GM12878 (cell line): ENCODE data around the gene TEAD4. TPM values are rescaled to one million over a fixed set of nuclear protein-coding genes. Genes with fewer than 3 reads are reported as not detected.

Experiments
- ATAC-seq: fragments of 200-7000 bp; cut with Tn5 transposase; 3 replicates; pipeline ENCODE4 v1.9.1; 2020; ENCODE audit warnings: mild to moderate bottlenecking, moderate library complexity
- BruUV-seq: library from RNA; stranded (reverse); fragments of 400-500 nt; replicated peaks from 2 replicates; lab custom pipeline; 2021; lab: Mats Ljungman, UMichigan
- CTCF ChIA-PET: fragments of 300-600 bp; sonication (Branson Sonifier 250); formaldehyde crosslinking; extraction: SDS; loops from one replicate; lab custom pipeline; 2021; ENCODE audit warnings: inconsistent platforms; lab: Yijun Ruan, JAX
- POLR2A ChIA-PET: fragments of 350-600 bp; formaldehyde crosslinking; extraction: SDS; loops from one replicate; lab custom pipeline; 2021; ENCODE audit warnings: inconsistent platforms; lab: Charles Lee
- RAD21 ChIA-PET: fragments of 300-600 bp; sonication (Branson Sonifier 250); formaldehyde crosslinking; loops from one replicate; lab custom pipeline; 2023; ENCODE audit warnings: antibody characterized with exemption; ENCODE audit not compliant: unreplicated experiment; lab: Charles Lee
- SMC1A ChIA-PET: fragments of 300-600 bp; sonication (Branson Sonifier 250); formaldehyde crosslinking; loops from one replicate; lab custom pipeline; 2023; ENCODE audit not compliant: unreplicated experiment, uncharacterized antibody; lab: Charles Lee
- DNase-seq: peaks from one replicate; pipeline ENCODE4 v3.0.0-alpha.2; 2011; ENCODE audit warnings: low read depth, low spot score
- FAIRE-seq: peaks from 3 replicates; lab custom pipeline; 2011; peaks lifted over from hg19 to GRCh38; lab: Jason Lieb, UNC
- H2AFZ ChIP-seq: 2 replicates; pipeline ENCODE4 v1.6.0; 2011; ENCODE audit warnings: low read depth, low read length, control low read depth; ENCODE audit not compliant: control insufficient read depth
- H3K27ac ChIP-seq: 2 replicates; pipeline ENCODE4 v1.5.1; 2011; ENCODE audit warnings: control low read depth; ENCODE audit not compliant: control insufficient read depth, insufficient read depth
- H3K27me3 ChIP-seq, 2 experiments: replicated peaks in 1 of 2; 2 replicates each; pipeline versions ENCODE4 v1.6.0 to v1.6.1; 2011; ENCODE audit warnings: low read length in 1 of 2; ENCODE audit not compliant: control insufficient read depth in 2 of 2, insufficient read depth in 2 of 2
- H3K36me3 ChIP-seq, 2 experiments: 2 replicates each; pipeline ENCODE4 v1.5.1; 2011; ENCODE audit warnings: low read length in 1 of 2; ENCODE audit not compliant: control insufficient read depth in 2 of 2, insufficient read depth in 2 of 2
- H3K4me1 ChIP-seq: 2 replicates; pipeline ENCODE4 v1.6.1; 2011; ENCODE audit warnings: mild to moderate bottlenecking, low read length, moderate library complexity, mixed read lengths; ENCODE audit not compliant: control insufficient read depth, insufficient read depth
- H3K4me2 ChIP-seq: 2 replicates; pipeline ENCODE4 v1.6.0; 2011; ENCODE audit warnings: control low read depth; ENCODE audit not compliant: control insufficient read depth, insufficient read depth
- H3K4me3 ChIP-seq: fragments of 200-600 bp; sonication (generic); 2 replicates; pipeline ENCODE4 v1.5.1; 2016
- H3K79me2 ChIP-seq: 2 replicates; pipeline ENCODE4 v1.6.0; 2011; ENCODE audit warnings: low read length; ENCODE audit not compliant: control insufficient read depth, insufficient read depth
- H3K9ac ChIP-seq: 2 replicates; pipeline ENCODE4 v1.8.0; 2011; ENCODE audit warnings: low read length, control low read depth, mixed read lengths; ENCODE audit not compliant: control insufficient read depth, insufficient read depth
- H3K9me3 ChIP-seq: replicated peaks from 3 replicates; pipeline ENCODE4 v1.5.1; 2011; ENCODE audit warnings: mild to moderate bottlenecking, low read length; ENCODE audit not compliant: control insufficient read depth, insufficient read depth
- H4K20me1 ChIP-seq: 2 replicates; pipeline ENCODE4 v1.6.0; 2011; ENCODE audit not compliant: control insufficient read depth, insufficient read depth
- BCL11A ChIP-seq: IDR thresholded peaks from 2 replicates; pipeline ENCODE4 v1.6.1; 2011; ENCODE audit warnings: low read depth, low read length
- CHD4 ChIP-seq: fragments of 200-600 bp; sonication (generic); IDR thresholded peaks from 2 replicates; pipeline ENCODE4 v1.6.1; 2016; ENCODE audit warnings: mild to moderate bottlenecking
- CREB1 ChIP-seq: IDR thresholded peaks from 2 replicates; pipeline ENCODE4 v1.6.1; 2012; ENCODE audit warnings: low read depth, mild to moderate bottlenecking, inconsistent platforms
- EZH2 ChIP-seq: IDR thresholded peaks from 2 replicates; pipeline ENCODE4 v1.6.1; 2012; ENCODE audit warnings: low read depth, mild to moderate bottlenecking, control low read depth, inconsistent platforms, low read length, borderline replicate concordance; ENCODE audit not compliant: control insufficient read depth
- IRF5 ChIP-seq: fragments of 450-650 bp; IDR thresholded peaks from 2 replicates; pipeline ENCODE4 v1.6.1; 2017; ENCODE audit warnings: borderline replicate concordance
- LARP7 ChIP-seq: fragments of 450-650 bp; IDR thresholded peaks from 2 replicates; pipeline ENCODE4 v1.6.1; 2017; ENCODE audit warnings: mild to moderate bottlenecking
- MYC ChIP-seq: IDR thresholded peaks from 2 replicates; pipeline ENCODE4 v1.6.1; 2011; ENCODE audit warnings: mild to moderate bottlenecking, low read length, moderate library complexity, inconsistent platforms; ENCODE audit not compliant: insufficient read depth, insufficient replicate concordance, insufficient read length, severe bottlenecking
- POLR2A ChIP-seq: IDR thresholded peaks from 2 replicates; pipeline ENCODE4 v1.6.1; 2011; ENCODE audit warnings: low read depth, mild to moderate bottlenecking, low read length
- SMC3 ChIP-seq: IDR thresholded peaks from 2 replicates; pipeline ENCODE4 v1.6.1; 2011; ENCODE audit warnings: low read length, improper control_type of control experiment, borderline replicate concordance
- ZNF217 ChIP-seq: fragments of 450-650 bp; IDR thresholded peaks from 2 replicates; pipeline ENCODE4 v1.6.1; 2017; ENCODE audit warnings: antibody characterized with exemption, mild to moderate bottlenecking
- WGBS: methylation state at CpG from one replicate; pipeline ENCODE4 v1.1.6; 2016; ENCODE audit warnings: low lambda C conversion rate; ENCODE audit not compliant: insufficient replicate concordance, insufficient coverage; ENCODE audit errors: missing lambda C conversion rate; 5-methylcytosine and 5-hydroxymethylcytosine counted together
- in situ Hi-C: fragments of 300-500 bp; cut with MboI; formaldehyde crosslinking; loops from 9 replicates; pipeline ENCODE4 v1.14.3; 2018; ENCODE audit warnings: mixed read lengths
- intact Hi-C: fragments of 100-400 bp; cut with micrococcal nuclease; formaldehyde crosslinking; loops from one replicate; pipeline ENCODE4 v1.14.2; 2022; ENCODE audit not compliant: unreplicated experiment
- polyA plus RNA-seq, 11 experiments: library from polyadenylated mRNA; depleted of rRNA in 4 of 11; unstranded in 6 of 11; stranded (reverse) in 5 of 11; fragments of >200 nt; fragmentation: Nextera tagmentation in 4 of 11; fragmentation: Illumina TruSeq in 1 of 11; extraction: Ambion mirVana in 4 of 11; extraction: Trizol in 1 of 11; gene quantifications; 1 replicate in 1 of 11; 2 replicates in 10 of 11; pipeline versions ENCODE4 v1.2.1 to v1.2.3, GENCODE V29; 2011 to 2016; ENCODE audit warnings: inconsistent platforms in 2 of 11, missing spikeins in 2 of 11, low read depth in 1 of 11
- total RNA-seq, 4 experiments: library from RNA; depleted of rRNA in 3 of 4; stranded (reverse); fragments of >200 nt in 3 of 4; fragmentation: Illumina TruSeq in 1 of 4; extraction: Trizol in 1 of 4; gene quantifications; 2 replicates each; pipeline versions ENCODE4 v1.2.1 to v1.2.3, GENCODE V29; 2013 to 2021
- TF ChIP-seq, protein P1 (sequence below): fragments of 450-650 bp; IDR thresholded peaks from 2 replicates; pipeline ENCODE4 v1.6.1; 2016; ENCODE audit warnings: mild to moderate bottlenecking, moderate library complexity, borderline replicate concordance
- TF ChIP-seq, protein P2 (sequence below): IDR thresholded peaks from 2 replicates; pipeline ENCODE4 v1.6.1; 2012; ENCODE audit warnings: mild to moderate bottlenecking, low read depth, low read length

The TEAD4 gene
- total and polyA plus RNA-seq, 10 of the 15 experiments (the other 5 are each of a cell fraction or from before 2014, with no cell fraction given), result 0.04 to 0.68 (median 0.31) TPM; not detected in 4

DNA sequence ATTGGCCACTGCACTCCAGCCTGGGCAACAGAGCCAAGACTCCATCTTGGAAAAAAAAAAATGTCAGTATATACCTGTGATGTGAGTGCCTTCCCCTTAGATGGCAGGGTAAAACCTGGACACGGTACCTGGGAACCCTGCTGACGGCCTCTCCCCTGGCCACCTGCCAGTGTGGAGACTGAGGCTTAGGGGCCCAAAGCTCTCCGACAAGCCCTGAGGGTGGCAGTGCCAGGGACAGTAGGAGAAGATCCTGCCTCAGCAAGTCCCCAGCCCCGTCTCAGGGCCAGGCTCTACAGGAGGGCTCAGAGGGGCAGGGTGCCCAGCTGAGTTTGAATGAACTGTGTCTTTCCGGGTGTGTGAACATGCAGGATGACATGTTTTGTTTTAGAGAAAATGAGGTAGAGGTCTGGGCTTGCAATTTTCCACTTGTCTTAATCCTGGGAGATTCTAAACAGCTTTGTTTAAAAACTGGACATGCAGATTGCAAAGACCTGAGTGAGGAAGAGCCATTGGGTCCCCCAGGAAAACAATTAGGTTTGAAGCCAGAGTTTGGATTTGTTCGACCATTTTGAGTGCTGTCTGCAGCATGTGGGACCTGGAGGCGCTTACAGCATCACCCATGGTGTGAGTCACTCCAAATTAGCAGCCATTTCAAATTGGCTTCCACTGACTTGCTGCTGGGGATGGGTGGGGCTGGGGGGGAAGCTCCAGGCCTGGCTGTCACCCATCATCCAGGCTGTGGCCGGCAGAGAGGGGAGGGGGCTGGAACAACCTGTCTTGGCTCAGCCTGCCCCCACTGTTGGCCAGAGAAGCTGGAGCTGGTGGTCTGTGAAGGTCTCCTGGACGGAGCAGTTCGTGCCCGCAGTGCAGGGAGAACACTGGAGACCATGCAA is 128.8 kb downstream of the TEAD4 start (continued):
- TF ChIP-seq, protein P1, sequence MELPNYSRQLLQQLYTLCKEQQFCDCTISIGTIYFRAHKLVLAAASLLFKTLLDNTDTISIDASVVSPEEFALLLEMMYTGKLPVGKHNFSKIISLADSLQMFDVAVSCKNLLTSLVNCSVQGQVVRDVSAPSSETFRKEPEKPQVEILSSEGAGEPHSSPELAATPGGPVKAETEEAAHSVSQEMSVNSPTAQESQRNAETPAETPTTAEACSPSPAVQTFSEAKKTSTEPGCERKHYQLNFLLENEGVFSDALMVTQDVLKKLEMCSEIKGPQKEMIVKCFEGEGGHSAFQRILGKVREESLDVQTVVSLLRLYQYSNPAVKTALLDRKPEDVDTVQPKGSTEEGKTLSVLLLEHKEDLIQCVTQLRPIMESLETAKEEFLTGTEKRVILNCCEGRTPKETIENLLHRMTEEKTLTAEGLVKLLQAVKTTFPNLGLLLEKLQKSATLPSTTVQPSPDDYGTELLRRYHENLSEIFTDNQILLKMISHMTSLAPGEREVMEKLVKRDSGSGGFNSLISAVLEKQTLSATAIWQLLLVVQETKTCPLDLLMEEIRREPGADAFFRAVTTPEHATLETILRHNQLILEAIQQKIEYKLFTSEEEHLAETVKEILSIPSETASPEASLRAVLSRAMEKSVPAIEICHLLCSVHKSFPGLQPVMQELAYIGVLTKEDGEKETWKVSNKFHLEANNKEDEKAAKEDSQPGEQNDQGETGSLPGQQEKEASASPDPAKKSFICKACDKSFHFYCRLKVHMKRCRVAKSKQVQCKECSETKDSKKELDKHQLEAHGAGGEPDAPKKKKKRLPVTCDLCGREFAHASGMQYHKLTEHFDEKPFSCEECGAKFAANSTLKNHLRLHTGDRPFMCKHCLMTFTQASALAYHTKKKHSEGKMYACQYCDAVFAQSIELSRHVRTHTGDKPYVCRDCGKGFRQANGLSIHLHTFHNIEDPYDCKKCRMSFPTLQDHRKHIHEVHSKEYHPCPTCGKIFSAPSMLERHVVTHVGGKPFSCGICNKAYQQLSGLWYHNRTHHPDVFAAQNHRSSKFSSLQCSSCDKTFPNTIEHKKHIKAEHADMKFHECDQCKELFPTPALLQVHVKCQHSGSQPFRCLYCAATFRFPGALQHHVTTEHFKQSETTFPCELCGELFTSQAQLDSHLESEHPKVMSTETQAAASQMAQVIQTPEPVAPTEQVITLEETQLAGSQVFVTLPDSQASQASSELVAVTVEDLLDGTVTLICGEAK, result no peak
- no peak for TF ChIP-seq LARP7

DNA sequence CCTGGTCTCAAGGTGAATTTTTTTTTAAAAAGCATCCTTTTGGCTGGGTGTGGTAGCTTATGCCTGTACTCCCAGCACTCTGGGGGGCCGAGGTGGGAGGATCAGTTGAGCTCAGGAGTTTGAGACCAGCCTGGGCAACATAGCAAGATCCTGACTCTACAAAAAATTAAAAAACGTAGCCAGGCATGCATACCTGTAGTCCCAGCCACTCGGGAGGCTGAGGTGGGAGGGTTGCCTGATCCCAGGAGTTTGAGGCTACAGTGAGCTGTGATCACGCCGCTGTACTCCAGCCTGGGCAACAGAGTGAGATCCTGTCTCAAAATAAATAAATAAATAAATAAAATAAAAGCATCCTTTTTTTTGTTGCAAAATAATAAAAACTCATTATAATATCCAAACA is 130.4 kb downstream of the TEAD4 start:
- ChIA-PET POLR2A (no interaction called here), SMC1A (no interaction called here), RAD21 (no interaction called here), CTCF (no interaction called here)
- no peak overlapping the region for H3K4me3 ChIP-seq
- no peaks in the 10 kb centered on the region for H3K79me2 ChIP-seq
- no peaks in the 10 kb centered on the region for H4K20me1 ChIP-seq
- WGBS, result 26% methylated on average over 5 of the region's 5 CpGs
- ATAC-seq (no peak), FAIRE-seq (no peak), DNase-seq (no peak)
- no peak overlapping the region for H3K27ac ChIP-seq
- no TSS peak for BruUV-seq
- intact Hi-C loops, result no loop called here
- peaks cover 0 to 2% of the 10 kb centered on the region in 2 experiments; a peak in 1 of 4 replicates for H3K27me3 ChIP-seq
- H3K4me1 ChIP-seq, result no peaks in the 10 kb centered on the region
- no peaks in the 10 kb centered on the region for H3K36me3 ChIP-seq
- no peak overlapping the region for H2AFZ ChIP-seq
- no peak overlapping the region for H3K9ac ChIP-seq
- in situ Hi-C loops, result no loop called here
- no peak overlapping the region for H3K4me2 ChIP-seq
- H3K9me3 ChIP-seq, result no peaks in the 10 kb centered on the region
- TF ChIP-seq IRF5, result no peak
- TF ChIP-seq MYC, result no peak
- no peak for TF ChIP-seq BCL11A
- no peak for TF ChIP-seq POLR2A
- TF ChIP-seq ZNF217, result no peak
- TF ChIP-seq CREB1, result no peak
- TF ChIP-seq SMC3, result no peak
- TF ChIP-seq, protein P2, sequence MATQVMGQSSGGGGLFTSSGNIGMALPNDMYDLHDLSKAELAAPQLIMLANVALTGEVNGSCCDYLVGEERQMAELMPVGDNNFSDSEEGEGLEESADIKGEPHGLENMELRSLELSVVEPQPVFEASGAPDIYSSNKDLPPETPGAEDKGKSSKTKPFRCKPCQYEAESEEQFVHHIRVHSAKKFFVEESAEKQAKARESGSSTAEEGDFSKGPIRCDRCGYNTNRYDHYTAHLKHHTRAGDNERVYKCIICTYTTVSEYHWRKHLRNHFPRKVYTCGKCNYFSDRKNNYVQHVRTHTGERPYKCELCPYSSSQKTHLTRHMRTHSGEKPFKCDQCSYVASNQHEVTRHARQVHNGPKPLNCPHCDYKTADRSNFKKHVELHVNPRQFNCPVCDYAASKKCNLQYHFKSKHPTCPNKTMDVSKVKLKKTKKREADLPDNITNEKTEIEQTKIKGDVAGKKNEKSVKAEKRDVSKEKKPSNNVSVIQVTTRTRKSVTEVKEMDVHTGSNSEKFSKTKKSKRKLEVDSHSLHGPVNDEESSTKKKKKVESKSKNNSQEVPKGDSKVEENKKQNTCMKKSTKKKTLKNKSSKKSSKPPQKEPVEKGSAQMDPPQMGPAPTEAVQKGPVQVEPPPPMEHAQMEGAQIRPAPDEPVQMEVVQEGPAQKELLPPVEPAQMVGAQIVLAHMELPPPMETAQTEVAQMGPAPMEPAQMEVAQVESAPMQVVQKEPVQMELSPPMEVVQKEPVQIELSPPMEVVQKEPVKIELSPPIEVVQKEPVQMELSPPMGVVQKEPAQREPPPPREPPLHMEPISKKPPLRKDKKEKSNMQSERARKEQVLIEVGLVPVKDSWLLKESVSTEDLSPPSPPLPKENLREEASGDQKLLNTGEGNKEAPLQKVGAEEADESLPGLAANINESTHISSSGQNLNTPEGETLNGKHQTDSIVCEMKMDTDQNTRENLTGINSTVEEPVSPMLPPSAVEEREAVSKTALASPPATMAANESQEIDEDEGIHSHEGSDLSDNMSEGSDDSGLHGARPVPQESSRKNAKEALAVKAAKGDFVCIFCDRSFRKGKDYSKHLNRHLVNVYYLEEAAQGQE, result no peak
- no peak for TF ChIP-seq EZH2
- no peak for TF ChIP-seq CHD4
